HL-60 (cell line): ENCODE data around the gene CCDC181.

ENCODE experiments used
- DNase-seq, 2 experiments: peaks; one replicate each; pipeline ENCODE4 v3.0.0-alpha.2; 2010 to 2020; ENCODE audit warnings: low read depth in 1 of 2, low spot score in 1 of 2
- H3K27ac ChIP-seq: fragments of 250-450 bp; sonication (Bioruptor Pico); replicated peaks from 2 replicates; pipeline ENCODE4 v1.5.1; 2020; ENCODE audit warnings: mild to moderate bottlenecking, moderate library complexity
- H3K27me3 ChIP-seq: fragments of 250-450 bp; sonication (Bioruptor Pico); 2 replicates; pipeline ENCODE4 v1.5.1; 2021; ENCODE audit warnings: mild to moderate bottlenecking, moderate library complexity; ENCODE audit not compliant: insufficient read depth, poor library complexity, severe bottlenecking
- H3K4me3 ChIP-seq: replicated peaks from 2 replicates; pipeline ENCODE4 v1.5.1; 2011; ENCODE audit warnings: mild to moderate bottlenecking, control low read depth, low read length; ENCODE audit not compliant: insufficient read depth
- GABPA ChIP-seq: IDR thresholded peaks from 2 replicates; pipeline ENCODE4 v1.6.1; 2012; ENCODE audit warnings: low read depth
- POLR2AphosphoS5 ChIP-seq: IDR thresholded peaks from 2 replicates; pipeline ENCODE4 v1.6.1; 2012; ENCODE audit warnings: low read depth
- SPI1 ChIP-seq: IDR thresholded peaks from 2 replicates; pipeline ENCODE4 v1.6.1; 2012; ENCODE audit warnings: low read depth, mild to moderate bottlenecking, borderline replicate concordance
- TF ChIP-seq, protein P1 (sequence below): IDR thresholded peaks from 2 replicates; pipeline ENCODE4 v1.6.1; 2012; ENCODE audit warnings: low read depth; ENCODE audit not compliant: insufficient replicate concordance
- TF ChIP-seq, protein P2 (sequence below): IDR thresholded peaks from one replicate; pipeline ENCODE4 v1.5.1; 2011; ENCODE audit warnings: low read length, control low read depth, inconsistent platforms; ENCODE audit not compliant: insufficient read depth

The CCDC181 gene

DNA sequence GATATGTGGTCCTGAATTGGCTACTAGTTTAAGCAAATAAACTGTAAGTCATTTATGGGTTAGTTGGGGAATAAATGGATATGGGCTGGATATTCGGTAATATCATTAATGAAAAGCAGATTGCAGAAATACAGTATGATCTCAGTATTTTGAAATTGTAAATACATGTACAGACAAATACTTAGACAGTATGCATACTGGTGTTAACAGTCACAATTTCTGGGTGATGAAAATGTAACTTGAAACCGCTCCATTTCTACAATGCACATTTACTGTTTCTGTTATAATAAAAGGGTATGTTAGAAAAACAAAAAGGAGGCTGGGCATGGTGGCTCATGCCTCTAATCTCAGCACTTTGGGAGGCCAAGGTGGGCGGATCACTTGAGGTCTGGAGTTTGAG is 31.3 kb downstream of the CCDC181 start:
- no peaks in the 10 kb centered on the region for H3K27me3 ChIP-seq
- no peak overlapping the region for H3K27ac ChIP-seq
- TF ChIP-seq, protein P1, sequence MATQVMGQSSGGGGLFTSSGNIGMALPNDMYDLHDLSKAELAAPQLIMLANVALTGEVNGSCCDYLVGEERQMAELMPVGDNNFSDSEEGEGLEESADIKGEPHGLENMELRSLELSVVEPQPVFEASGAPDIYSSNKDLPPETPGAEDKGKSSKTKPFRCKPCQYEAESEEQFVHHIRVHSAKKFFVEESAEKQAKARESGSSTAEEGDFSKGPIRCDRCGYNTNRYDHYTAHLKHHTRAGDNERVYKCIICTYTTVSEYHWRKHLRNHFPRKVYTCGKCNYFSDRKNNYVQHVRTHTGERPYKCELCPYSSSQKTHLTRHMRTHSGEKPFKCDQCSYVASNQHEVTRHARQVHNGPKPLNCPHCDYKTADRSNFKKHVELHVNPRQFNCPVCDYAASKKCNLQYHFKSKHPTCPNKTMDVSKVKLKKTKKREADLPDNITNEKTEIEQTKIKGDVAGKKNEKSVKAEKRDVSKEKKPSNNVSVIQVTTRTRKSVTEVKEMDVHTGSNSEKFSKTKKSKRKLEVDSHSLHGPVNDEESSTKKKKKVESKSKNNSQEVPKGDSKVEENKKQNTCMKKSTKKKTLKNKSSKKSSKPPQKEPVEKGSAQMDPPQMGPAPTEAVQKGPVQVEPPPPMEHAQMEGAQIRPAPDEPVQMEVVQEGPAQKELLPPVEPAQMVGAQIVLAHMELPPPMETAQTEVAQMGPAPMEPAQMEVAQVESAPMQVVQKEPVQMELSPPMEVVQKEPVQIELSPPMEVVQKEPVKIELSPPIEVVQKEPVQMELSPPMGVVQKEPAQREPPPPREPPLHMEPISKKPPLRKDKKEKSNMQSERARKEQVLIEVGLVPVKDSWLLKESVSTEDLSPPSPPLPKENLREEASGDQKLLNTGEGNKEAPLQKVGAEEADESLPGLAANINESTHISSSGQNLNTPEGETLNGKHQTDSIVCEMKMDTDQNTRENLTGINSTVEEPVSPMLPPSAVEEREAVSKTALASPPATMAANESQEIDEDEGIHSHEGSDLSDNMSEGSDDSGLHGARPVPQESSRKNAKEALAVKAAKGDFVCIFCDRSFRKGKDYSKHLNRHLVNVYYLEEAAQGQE, result no peak
- TF ChIP-seq POLR2AphosphoS5 (no peak), SPI1 (no peak), GABPA (no peak)
- TF ChIP-seq, protein P2, sequence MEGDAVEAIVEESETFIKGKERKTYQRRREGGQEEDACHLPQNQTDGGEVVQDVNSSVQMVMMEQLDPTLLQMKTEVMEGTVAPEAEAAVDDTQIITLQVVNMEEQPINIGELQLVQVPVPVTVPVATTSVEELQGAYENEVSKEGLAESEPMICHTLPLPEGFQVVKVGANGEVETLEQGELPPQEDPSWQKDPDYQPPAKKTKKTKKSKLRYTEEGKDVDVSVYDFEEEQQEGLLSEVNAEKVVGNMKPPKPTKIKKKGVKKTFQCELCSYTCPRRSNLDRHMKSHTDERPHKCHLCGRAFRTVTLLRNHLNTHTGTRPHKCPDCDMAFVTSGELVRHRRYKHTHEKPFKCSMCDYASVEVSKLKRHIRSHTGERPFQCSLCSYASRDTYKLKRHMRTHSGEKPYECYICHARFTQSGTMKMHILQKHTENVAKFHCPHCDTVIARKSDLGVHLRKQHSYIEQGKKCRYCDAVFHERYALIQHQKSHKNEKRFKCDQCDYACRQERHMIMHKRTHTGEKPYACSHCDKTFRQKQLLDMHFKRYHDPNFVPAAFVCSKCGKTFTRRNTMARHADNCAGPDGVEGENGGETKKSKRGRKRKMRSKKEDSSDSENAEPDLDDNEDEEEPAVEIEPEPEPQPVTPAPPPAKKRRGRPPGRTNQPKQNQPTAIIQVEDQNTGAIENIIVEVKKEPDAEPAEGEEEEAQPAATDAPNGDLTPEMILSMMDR, result no peak
- no peak overlapping the region for H3K4me3 ChIP-seq
- DNase-seq, result no peak

DNA sequence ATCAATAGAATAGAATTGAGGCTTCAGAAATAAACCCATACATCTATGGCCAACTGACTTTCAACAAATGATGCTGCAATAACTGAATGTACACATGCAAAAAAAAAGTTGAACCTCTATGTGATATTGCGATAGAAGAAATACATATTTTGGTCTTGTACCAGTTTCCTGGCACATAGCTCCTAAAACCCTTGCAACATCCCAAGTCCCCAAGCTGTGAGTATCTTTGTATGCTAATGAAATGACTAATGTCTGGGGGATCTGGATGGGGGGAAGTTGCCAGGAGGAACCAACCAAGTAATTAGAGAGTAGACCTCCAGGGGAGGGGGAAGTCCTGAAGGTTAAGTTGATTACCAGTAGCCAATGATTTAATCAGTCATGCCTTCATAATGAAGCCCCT is 34.9 kb downstream of the CCDC181 start:
- no peak for TF ChIP-seq POLR2AphosphoS5
- TF ChIP-seq GABPA, result no peak
- Histone ChIP-seq H3K27ac (0 out of 2 replicates have a peak overlapping the region, but pooled peaks have one; percentile 36), H3K27me3 (no peaks in the 10 kb centered on the region), H3K4me3 (no peak overlapping the region)
- peak; percentile 56 to 57 for DNase-seq

DNA sequence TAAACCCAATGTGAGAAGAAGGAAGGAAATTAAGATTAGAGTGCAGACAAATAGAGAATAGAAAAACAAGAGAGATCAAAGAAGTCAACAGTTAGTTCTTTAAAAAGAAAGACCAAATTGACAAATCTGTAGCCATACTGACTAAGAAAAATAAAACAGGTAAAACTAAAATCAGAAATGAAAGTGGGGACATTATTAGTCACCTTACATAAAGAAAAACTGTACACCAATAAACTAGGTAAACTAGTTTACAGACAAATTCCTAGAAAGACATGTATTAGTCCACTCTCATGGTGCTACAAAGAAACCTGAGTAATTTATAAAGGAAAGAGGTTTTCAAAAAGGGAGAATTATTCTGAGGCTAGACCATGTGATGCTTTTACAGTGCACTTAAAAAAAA is 37.0 kb downstream of the CCDC181 start:
- H3K27me3 ChIP-seq, result no peaks in the 10 kb centered on the region
- TF ChIP-seq, protein P2, result no peak
- no peak for TF ChIP-seq GABPA
- no peak for TF ChIP-seq SPI1
- no peak for TF ChIP-seq POLR2AphosphoS5
- TF ChIP-seq, protein P1, result no peak
- no peak for DNase-seq
- no peak overlapping the region for H3K27ac ChIP-seq
- H3K4me3 ChIP-seq, result no peak overlapping the region

DNA sequence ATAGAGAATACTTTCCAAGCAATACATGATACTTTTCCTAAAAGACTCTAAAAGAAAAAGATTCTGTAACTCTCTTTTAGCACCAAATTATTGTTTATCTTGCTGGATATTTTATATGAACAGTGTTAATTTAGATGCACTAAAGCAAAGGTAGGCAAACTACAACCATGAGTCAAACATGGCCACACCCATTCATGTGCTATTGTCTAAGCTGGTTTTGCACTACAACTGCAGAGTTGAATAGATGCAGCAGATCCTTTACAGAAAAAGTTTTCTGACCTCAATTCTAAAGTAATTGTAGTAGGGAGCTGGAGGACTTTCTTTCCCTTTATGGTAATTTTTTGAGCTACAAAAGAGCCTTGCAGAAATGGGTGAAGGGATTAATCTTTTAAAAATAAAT is 39.9 kb downstream of the CCDC181 start:
- no peak overlapping the region for H3K27ac ChIP-seq
- no peak for DNase-seq
- no peaks in the 10 kb centered on the region for H3K27me3 ChIP-seq
- no peak overlapping the region for H3K4me3 ChIP-seq
- TF ChIP-seq, protein P1, result no peak
- TF ChIP-seq POLR2AphosphoS5, result no peak
- TF ChIP-seq SPI1, result no peak
- TF ChIP-seq GABPA, result no peak
- TF ChIP-seq, protein P2, result no peak
